GM18511 (cell line): ENCODE data around the gene ZNF565.
A peak's percentile ranks its signal among the peaks of the same experiment; 100 is the strongest.
"Not testable (repeated sequence)": the region's sequence is repeated elsewhere in the genome, so short reads cannot be mapped to it uniquely, and the experiment has no call there.

Source experiments
- ATAC-seq: cut with Tn5 transposase; IDR thresholded peaks from one replicate; pipeline ENCODE4 v1.9.1; 2021; ENCODE audit warnings: mild to moderate bottlenecking, moderate library complexity; ENCODE audit not compliant: unreplicated experiment

The ZNF565 gene

DNA sequence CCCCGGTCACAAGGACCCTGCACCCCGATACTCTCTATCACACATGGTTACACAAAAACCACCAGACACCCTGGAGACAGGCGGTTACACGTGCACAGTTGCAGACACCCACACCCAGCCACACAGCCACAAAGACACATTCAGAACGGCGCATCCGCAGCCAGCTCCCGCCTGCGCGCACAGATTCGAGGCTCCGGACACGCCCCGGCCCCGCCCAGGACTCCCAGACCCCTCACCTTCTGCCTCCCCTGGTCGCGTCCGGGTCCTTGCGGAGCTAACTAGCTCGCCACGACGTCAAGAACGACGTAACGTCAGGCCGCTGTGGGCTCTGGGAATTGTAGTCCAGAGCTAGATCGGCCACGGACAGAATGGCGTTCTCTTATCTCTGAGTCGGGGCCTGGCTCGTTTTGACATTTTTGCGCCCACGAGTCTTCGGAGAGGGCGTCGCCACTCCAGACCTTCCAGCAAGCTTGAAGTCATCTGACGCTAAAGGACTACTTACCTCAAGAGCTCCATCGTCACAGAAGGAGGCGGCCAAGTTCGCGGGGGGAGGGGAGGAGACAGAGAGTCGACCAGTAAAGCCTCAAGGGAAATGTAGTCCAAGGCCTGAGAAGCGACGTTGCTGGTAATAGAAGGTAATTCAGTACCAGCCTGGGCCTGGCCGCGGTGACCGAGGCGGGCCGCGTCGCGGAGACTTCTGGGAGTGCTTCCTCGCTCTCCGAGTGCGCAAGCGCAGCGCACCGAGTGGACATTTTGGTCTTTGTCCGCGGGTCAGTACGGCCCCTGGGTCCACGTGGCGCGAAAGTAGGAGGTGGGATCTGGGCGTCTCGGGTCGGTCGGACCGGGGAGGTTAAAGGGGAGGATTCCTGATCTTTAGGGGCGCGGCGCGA, at the start of gene ZNF565, which contains the start of gene ZNF146:
TSS of gene ZNF565 (minus strand) at position 280 of the 890 bp plus-strand sequence. CDS start 12,680 bp downstream, outside the sequence.
TSS of gene ZNF146 (plus strand) at position 721 of the 890 bp plus-strand sequence. CDS start 21,335 bp downstream, outside the sequence.
- peak; percentile 93 for ATAC-seq

DNA sequence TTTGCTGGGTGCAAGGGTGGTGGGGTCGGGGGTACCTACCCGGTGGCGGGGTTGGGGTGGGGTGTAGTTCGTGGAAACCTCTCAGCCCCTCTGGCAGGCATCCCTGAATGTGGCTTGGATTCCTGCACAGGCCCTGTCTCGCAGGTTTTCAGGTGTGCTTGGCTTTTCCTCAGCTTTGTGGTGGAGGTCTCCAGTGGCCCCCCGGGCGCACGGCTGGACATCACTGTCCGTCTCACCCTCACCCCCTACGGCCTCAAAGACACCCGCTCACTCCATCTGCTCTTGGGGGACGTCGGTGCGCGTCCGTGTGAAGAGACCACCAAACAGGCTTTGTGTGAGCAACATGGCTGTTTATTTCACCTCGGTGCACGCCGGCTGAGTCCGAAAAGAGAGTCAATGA, 44.7 kb upstream of the ZNF565 start:
- no peak for ATAC-seq

DNA sequence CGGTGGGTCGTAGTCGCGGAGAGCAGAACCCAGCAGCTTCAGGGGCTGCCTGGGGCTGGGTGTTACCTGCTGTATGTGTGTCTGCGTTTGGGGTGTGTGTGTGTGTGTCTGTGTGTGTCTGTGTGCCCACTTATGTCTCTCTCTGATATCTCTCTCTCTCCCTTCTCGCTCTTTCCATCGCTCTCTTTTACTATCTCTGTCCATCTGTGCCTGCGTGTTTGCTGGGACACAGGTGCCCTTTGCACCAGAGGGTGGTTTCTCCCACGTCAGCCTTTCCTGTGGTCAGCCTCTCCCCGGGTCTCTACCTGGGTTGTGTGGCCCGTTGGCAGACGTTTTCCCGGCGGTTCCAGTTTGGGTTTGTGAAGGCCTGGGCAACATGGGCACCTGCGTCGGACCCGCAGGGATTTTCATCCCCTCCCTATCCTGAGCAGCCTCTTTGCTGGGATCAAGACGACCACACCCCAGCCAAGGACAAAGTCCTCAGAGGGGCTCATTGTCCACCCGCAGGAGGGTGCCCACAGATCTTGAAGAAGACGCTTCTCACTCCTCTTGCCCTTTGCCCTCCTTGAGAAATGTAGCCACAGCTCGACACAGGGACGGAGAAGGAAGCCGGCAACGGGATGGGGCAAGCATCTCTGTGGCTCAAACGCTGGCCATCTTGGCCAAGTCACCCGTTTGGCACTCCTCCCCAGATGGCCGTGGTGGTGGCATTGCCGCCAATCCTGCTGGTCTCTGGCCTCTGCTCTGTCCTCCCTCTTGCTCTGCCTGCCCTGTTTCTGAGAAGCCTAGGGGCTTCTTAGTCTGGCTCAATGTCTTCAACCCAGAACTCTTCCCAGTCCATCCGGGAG, 43.8 kb upstream of the ZNF565 start:
- no peak for ATAC-seq

DNA sequence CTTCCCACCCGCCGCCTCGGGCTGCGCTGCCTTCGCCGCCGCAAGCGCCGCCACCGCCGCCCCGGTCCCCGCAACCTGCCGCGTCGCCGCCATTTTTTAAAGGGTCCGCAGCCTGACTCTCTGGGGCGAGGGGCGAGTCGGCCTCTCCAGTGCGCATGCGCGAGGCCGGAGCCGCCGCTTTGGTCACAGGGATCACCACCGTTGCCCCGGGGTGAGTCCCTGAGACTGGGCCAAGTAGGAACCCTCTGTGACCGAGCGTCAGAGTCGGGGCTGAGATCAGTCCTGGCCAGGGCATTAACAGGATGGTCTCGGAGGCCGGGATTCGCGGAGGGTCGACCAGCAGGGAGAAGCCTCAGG, 43.0 kb upstream of the ZNF565 start:
- ATAC-seq = no peak

DNA sequence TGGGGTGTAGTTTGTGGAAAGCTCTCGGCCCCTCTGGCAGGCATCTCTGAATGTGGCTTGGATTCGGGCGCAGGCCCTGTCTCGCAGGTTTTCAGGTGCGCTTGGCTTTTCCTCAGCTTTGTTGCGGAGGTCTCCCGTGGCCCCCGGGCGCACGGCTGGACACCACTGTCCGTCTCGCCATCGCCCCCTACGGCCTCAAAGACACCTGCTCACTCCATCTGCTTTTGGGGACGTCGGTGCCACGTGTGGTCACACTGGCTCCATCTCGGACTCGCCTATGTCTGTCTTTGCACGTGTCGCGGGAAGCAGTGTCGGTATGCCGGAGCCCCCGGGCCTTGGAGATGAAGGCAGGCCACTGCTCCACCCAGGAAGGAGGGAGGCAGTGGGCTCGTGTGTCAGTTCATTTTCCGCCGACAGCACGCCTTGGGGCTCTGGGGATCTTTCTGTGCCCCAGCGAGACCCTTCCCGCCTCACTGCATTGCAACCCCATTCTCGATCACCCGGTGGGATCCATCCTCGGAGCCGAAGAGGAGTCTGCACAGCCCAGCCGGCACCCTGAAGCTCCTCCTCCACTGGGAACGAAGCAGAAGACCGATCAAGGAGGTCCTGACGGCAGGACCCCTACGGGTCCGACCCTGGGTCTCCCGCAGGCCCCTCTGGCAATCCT, 42.5 kb upstream of the ZNF565 start:
- ATAC-seq = no peak

DNA sequence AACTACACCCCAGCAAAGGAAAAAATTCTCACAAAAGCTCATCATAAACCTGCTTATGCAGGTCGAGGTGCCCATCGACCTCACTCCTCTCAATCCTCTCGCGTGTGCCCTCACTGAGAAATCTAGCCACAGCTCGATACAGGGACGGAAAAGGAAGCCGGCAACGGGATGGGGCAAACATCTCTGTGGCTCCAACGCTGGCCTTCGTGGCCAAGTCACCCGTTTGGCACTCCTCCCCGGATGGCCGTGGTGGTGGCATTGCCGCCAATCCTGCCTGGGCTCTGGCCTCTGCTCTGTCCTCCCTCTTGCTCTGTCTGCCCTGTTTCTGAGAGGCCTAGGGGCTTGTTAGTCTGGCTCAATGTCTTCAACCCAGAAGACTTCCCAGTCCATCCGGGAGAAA, 41.6 kb upstream of the ZNF565 start:
- no peak for ATAC-seq

DNA sequence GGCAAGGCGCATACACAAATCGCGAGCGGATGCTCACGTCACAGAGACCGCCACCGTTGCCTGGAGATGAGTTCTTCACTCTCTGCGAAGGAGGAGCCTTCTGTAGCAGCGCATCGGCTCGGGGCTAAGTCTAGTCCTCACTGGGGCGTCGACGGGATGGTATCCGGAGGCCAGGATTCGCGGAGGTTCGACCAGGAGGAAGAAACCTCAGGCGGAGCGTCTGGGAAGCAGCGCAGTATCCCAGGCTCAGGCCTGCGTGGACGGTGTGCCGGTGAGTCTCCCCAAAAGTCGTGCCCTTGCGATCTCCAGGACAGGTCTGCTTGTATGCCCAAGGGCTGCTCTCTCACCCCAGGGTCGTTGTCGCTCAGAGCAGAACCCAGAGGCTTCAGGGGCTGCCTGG, 40.9 kb upstream of the ZNF565 start:
- ATAC-seq = no peak

DNA sequence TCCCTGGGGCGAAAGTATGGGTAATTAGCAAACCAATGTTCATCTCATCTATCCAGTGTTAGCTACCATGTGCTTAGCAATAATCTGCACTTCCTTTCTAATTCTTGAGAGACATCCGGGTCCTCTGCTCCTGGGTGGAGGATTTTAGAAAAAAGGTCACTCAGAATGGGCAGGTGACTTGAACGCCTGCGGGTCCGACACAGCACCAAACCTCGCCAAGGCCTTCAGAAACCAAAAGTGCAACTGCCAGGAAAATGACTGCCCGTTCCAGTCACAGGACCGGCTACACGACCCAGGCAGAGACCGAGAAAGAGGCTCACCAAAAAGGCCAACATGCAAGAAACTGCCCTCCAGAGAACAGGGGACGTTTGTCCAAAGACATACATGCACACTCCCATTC, 40.4 kb upstream of the ZNF565 start:
- no peak for ATAC-seq

DNA sequence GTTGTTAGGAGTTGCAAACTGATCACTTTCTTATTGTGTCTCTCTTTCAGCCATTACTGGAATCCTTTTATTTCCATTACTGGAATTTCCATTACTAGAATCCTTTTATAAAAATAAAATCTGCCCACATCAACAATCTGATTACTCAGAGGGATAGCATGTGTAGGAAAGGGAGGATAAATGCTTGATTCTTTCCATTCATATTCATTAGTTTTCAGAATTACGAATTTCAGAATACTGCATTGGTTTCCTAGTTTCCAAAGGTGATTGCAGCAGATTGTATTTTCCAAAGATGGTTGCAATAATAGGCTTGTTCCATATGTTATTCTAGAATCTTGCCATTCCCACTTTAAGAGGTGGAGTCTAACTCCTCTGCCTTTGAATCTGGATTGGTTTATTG, 37.6 kb upstream of the ZNF565 start:
- ATAC-seq = no peak

DNA sequence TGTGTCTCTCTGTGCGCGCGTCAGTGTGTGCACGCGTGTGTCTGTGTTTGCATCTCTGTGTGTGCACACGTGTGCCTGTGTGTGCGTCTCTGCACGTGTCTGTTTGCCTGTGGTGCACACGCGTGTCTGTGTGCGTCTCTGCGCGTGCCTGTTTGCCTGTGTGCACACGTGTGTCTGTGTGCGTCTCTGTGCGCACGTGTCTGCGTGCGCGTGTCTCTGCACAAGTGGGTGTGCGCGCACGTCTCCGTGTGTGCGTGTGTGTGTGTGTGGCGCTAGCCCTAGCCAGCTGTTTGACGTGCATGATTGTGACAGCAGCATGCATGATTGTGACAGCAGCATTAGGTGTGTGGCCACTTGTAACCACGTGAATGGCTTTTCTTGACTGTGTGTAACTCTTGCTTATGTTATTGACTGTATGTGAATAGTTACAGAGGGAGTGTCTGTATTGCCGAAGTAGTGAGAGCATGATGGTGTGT, 31.6 kb upstream of the ZNF565 start:
- no peak for ATAC-seq

DNA sequence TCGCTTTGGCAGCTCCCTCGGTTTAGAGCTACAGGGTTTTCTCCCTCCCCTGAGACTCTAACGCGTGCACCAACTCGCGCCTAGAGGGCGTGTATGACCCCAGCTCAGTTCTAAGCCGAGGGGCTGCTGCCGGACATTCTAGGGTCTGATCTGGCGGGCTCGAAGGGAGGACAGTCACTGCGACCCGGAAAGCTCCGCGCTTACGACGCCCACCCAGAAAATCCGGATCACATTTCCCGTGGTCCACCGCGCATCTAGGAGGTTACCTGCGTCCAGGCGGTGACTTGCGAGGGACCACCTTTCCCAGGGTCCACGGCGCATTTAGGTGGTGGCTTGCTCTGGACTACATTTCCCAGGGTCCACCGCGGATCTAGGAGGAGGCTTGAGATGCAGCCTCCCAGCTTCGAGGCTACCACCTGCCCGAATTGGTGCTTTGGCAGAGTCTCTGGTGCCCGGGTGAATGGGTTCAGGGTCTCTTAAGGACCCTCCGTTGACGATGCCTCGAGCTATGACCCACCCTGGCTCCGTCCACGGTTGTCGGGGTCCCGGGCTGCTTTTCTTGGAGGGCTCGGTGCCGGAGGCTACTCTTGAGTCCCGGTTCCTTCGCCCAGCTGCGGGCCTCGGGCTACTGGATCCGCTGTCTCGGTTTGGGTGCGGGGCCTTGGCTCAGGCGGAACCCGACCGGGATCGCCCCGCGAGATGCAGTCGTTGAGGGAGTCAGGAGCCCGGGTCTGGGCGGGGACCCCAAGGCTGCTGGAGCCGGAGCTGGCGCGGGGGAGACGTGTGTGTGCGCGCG, 30.9 kb upstream of the ZNF565 start:
- no peak for ATAC-seq

DNA sequence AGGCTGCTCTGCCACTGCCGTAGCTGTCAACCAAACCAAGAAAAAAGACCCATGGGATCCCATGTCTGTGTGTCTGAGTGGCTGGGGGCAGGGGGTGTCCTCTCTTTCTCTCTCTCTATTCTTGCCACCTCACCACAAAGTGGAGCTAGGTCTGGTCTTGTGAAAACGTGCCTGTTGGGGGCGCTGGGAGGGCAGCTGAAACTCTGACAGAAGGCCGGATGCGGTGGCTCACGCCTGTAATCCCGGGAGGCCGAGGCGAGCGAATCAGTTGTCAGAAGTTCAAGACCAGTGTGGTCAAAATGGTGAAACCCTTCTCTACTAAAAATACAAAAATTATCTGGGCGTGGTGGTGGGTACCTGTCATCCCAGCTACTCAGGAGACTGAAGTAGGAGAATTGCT, 29.6 kb upstream of the ZNF565 start:
- ATAC-seq = no peak

DNA sequence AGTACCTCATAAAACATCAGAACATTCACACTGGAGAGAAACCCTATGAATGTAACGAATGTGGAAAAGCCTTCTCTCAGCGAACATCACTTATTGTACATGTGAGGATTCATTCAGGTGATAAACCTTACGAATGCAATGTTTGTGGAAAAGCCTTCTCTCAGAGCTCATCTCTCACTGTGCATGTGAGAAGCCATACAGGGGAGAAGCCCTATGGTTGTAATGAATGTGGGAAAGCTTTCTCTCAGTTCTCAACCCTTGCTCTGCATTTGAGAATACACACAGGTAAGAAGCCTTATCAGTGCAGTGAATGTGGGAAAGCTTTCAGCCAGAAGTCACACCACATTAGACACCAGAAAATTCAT, 22.5 kb upstream of the ZNF565 start:
- no peak for ATAC-seq

DNA sequence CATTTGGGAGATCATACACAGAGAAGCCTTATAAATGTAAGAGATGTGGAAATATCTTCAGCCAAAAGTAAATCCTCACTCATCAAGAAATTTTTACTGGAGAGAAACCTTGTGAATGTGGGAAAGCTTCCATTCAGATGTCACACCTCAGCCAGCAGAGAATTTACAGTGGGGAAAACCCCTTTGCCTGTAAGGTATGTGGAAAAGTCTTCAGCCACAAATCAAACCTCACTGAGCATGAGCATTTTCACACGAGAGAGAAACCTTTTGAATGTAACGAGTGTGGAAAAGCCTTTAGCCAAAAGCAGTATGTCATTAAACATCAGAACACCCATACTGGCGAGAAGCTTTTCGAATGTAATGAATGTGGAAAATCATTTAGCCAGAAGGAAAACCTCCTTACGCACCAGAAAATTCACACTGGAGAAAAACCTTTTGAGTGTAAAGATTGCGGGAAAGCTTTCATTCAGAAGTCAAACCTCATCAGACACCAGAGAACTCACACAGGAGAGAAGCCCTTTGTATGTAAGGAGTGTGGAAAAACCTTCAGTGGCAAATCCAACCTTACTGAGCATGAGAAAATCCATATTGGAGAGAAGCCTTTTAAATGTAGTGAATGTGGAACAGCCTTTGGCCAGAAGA, 22.0 kb upstream of the ZNF565 start:
- ATAC-seq = no peak

DNA sequence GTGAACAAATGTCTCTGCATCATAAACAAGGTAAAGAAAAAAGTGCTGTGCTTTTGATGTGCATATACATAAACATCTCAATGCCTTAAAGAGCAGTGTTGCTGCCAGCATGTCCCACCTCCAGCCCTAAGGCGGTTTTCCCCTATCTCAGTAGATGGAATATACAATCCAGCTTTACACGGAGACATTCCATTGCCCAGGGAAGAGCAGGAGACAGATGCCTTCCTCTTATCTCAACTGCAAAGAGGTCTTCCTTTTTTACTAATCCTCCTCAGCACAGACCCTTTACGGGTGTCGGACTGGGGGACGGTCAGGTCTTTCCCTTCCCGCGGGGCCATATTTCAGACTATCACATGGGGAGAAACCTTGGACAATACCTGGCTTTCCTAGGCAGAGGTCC, 19.2 kb upstream of the ZNF565 start:
- not testable (repeated sequence) for ATAC-seq

DNA sequence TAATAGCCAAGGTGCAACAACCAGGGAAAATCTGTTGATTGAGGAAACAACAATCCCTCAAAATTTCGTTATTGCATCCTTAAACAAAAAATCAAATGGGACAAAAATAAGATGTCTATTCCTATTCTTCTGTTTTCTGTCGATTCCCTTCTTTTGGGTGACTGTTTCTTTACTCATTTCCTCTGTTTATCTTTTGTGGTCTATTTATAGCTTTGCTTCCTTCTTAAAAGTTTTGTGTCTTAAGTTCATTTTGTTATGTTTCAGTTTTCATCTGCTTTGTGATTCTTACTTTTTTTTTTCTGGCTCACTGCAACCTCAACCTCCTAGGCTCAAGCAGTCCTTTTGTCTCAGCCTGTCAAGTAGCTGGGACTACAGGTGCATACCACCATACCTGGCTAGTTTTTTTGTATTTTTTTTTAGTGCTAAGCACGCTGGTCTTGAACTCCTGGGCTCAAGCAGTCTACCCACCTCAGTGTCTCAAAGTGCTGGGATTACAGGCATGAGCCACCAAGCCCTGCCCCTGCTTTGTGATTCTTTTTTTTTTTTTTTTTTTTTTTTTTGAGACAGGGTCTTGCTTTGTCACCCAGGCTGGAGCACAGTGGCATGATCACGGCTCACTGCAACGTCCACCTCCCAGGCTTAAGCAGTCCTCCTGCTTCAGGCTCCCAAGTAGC, 10.9 kb upstream of the ZNF565 start:
- no peak for ATAC-seq

DNA sequence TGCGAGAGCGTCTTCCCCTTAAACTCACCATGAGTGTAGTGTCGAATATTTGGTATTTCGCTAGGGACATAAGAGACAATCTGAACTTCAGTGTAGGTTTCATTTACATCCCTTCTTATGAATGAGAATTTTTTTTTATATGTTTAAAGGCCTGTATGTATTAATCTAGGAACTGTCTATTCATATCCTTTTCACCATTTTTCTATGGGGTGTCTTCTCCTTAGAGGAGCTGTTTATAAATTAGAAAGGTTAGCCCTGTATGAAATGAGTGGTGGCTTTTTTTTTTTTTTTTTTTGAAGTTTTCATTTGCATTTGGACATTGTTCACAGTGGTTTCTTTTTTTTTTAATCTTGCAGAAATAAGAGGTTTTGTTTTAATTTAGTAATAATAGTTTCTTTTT, 8.0 kb upstream of the ZNF565 start:
- ATAC-seq = no peak

DNA sequence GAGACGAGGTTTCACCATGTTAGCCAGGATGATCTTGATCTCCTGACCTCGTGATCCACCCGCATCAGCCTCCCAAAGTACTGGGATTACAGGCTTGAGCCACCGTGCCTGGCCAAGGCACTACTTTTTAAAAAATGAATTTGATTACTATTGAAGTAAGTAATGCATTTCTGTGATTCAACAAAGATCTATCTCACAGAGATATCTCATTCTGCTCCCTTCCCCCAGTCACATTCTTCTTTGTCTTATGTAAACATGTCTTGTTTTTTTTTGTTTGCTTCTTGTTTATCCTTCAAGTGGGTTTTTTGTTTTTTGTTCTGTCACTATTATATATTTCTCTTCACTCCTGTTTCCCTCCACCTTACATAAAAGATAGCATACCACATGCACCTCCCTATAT, 7.0 kb upstream of the ZNF565 start:
- no peak for ATAC-seq
